Mesothelial cell of epicardium (in vitro differentiated cells): ENCODE data around the gene GUCY1A2. TPM values are rescaled to one million over a fixed set of nuclear protein-coding genes. Genes with fewer than 3 reads are reported as not detected.
A peak's percentile ranks its signal among the peaks of the same experiment; 100 is the strongest.

Source experiments
- DNase-seq, 2 experiments: peaks; one replicate each; pipeline ENCODE4 v3.0.0; 2021; ENCODE audit warnings: low spot score in 2 of 2; ENCODE audit not compliant: unreplicated experiment in 2 of 2
- H3K27ac Mint-ChIP-seq: 2 replicates; pipeline ENCODE4 v1.8.0; 2021; ENCODE audit warnings: mixed read lengths
- H3K27me3 Mint-ChIP-seq: 2 replicates; pipeline ENCODE4 v1.8.0; 2021; ENCODE audit warnings: low read depth, mixed read lengths
- H3K36me3 Mint-ChIP-seq: 2 replicates; pipeline ENCODE4 v1.8.0; 2021; ENCODE audit warnings: mixed read lengths
- H3K4me1 Mint-ChIP-seq: 2 replicates; pipeline ENCODE4 v1.8.0; 2021; ENCODE audit warnings: mixed read lengths
- H3K4me3 Mint-ChIP-seq: 2 replicates; pipeline ENCODE4 v1.8.0; 2021; ENCODE audit warnings: mild to moderate bottlenecking, moderate library complexity, mixed read lengths
- H3K9me3 Mint-ChIP-seq: 2 replicates; pipeline ENCODE4 v1.8.0; 2021; ENCODE audit warnings: mixed read lengths
- CTCF ChIP-seq: fragments of 200-600 bp; sonication (generic); IDR thresholded peaks from one replicate; pipeline ENCODE4 v1.5.0; 2021; ENCODE audit warnings: antibody characterized with exemption; ENCODE audit not compliant: unreplicated experiment
- total RNA-seq: library from RNA; stranded (reverse); gene quantifications from 3 replicates; pipeline ENCODE4 v1.2.1, GENCODE V29; 2021

GUCY1A2 gene
- total RNA-seq, 1 donor from 2014 or later, result 13.6 TPM

GRCh38 chr11:106642331-106642730 is 375.9 kb downstream of the GUCY1A2 start:
- TF ChIP-seq CTCF, result no peak
- no peaks in the 10 kb centered on the region for H3K4me1 Mint-ChIP-seq
- no peaks in the 10 kb centered on the region for H3K27me3 Mint-ChIP-seq
- H3K36me3 Mint-ChIP-seq, result no peaks in the 10 kb centered on the region
- no peak overlapping the region for H3K27ac Mint-ChIP-seq
- H3K9me3 Mint-ChIP-seq, result peaks cover 32% of the 10 kb centered on the region
- no peak overlapping the region for H3K4me3 Mint-ChIP-seq
- DNase-seq, result no peak

GRCh38 chr11:106632283-106632682 is 386.0 kb downstream of the GUCY1A2 start:
- no peak for TF ChIP-seq CTCF
- no peaks in the 10 kb centered on the region for H3K27me3 Mint-ChIP-seq
- H3K36me3 Mint-ChIP-seq, result no peaks in the 10 kb centered on the region
- H3K27ac Mint-ChIP-seq, result no peak overlapping the region
- H3K4me1 Mint-ChIP-seq, result no peaks in the 10 kb centered on the region
- H3K4me3 Mint-ChIP-seq, result no peak overlapping the region
- peaks cover 21% of the 10 kb centered on the region for H3K9me3 Mint-ChIP-seq
- no peak for DNase-seq

- Mint-ChIP-seq H3K27ac (no peak overlapping the region), H3K27me3 (no peaks in the 10 kb centered on the region), H3K4me3 (no peak overlapping the region), H3K9me3 (peaks cover 24% of the 10 kb centered on the region), H3K36me3 (no peaks in the 10 kb centered on the region), H3K4me1 (peaks cover 8% of the 10 kb centered on the region)
- TF ChIP-seq CTCF, result no peak
- no peak for DNase-seq
These were observed 390.6 kb downstream of the GUCY1A2 start for GRCh38 chr11:106627694-106628093.

- Mint-ChIP-seq H3K9me3 (peaks cover 24% of the 10 kb centered on the region), H3K4me1 (peaks cover 10% of the 10 kb centered on the region), H3K36me3 (no peaks in the 10 kb centered on the region), H3K27me3 (no peaks in the 10 kb centered on the region), H3K4me3 (no peak overlapping the region), H3K27ac (peak overlapping the region; percentile 3)
- DNase-seq, result no peak
- no peak for TF ChIP-seq CTCF
These were observed 392.7 kb downstream of the GUCY1A2 start for GRCh38 chr11:106625566-106625965.

GRCh38 chr11:106624377-106624776 is 393.9 kb downstream of the GUCY1A2 start:
- no peaks in the 10 kb centered on the region for H3K36me3 Mint-ChIP-seq
- no peak overlapping the region for H3K27ac Mint-ChIP-seq
- peaks cover 10% of the 10 kb centered on the region for H3K4me1 Mint-ChIP-seq
- H3K27me3 Mint-ChIP-seq, result no peaks in the 10 kb centered on the region
- no peak for TF ChIP-seq CTCF
- H3K4me3 Mint-ChIP-seq, result no peak overlapping the region
- peaks cover 19% of the 10 kb centered on the region for H3K9me3 Mint-ChIP-seq
- DNase-seq, result no peak
